ENCODE data around the gene STX7. TPM values are rescaled to one million over a fixed set of nuclear protein-coding genes. Genes with fewer than 3 reads are reported as not detected.

Gene STX7
- total RNA-seq (2022; extraction: Qiagen RNA extraction) = 16.5 to 26.5 TPM (median 22.2 TPM) in 5 replicates

GRCh38 chr6:132512638-132513632, at the start of gene STX7:
TSS of gene STX7 (minus strand) at chr6:132513116. CDS start at chr6:132503530, 9,586 bp downstream.

GRCh38 chr6:132552372-132552771, 39.5 kb upstream of the STX7 start, which contains the start of gene TAAR8:
TSS of gene TAAR8 (plus strand) at chr6:132552672. CDS start at chr6:132552693, 21 bp downstream.

GRCh38 chr6:132537977-132538376, 25.1 kb upstream of the STX7 start, which contains the start of gene TAAR9:
TSS of gene TAAR9 (plus strand) at chr6:132538277. CDS start at chr6:132538290, 13 bp downstream.

GRCh38 chr6:132400883-132401617, 111.9 kb downstream of the STX7 start, which contains the start of gene MOXD1:
TSS of gene MOXD1 (minus strand) at chr6:132401475. CDS start at chr6:132401426, 49 bp downstream.

Other genes with a start within 250 kb of the STX7 start
- gene MOXD1, start 111.6 kb downstream of the STX7 start, total RNA-seq (2022; extraction: Qiagen RNA extraction) = 1.7 to 2.5 TPM (median 2.0 TPM) in 5 replicates
- not detected in 5 replicates for gene TAAR9, start 25.2 kb upstream of the STX7 start, total RNA-seq (2022; extraction: Qiagen RNA extraction)
- gene TAAR8, start 39.6 kb upstream of the STX7 start, total RNA-seq (2022; extraction: Qiagen RNA extraction) = not detected in 5 replicates
- not detected in 5 replicates for gene TAAR6, start 57.2 kb upstream of the STX7 start, total RNA-seq (2022; extraction: Qiagen RNA extraction)
- gene TAAR5, start 76.6 kb upstream of the STX7 start, total RNA-seq (2022; extraction: Qiagen RNA extraction) = not detected in 5 replicates
- not detected in 5 replicates for gene TAAR2, start 111.2 kb upstream of the STX7 start, total RNA-seq (2022; extraction: Qiagen RNA extraction)
- not detected in 5 replicates for gene TAAR1, start 146.1 kb upstream of the STX7 start, total RNA-seq (2022; extraction: Qiagen RNA extraction)
- 0.06 to 0.10 TPM (median 0.06 TPM) in 5 replicates for gene VNN1, start 200.9 kb upstream of the STX7 start, total RNA-seq (2022; extraction: Qiagen RNA extraction)
- not detected in 5 replicates for gene VNN2, start 244.8 kb upstream of the STX7 start, total RNA-seq (2022; extraction: Qiagen RNA extraction)